B cell (primary cell): ENCODE results near the gene RPL34. TPM values are rescaled to one million over a fixed set of nuclear protein-coding genes. Genes with fewer than 3 reads are reported as not detected.

Experiments used
- ATAC-seq: fragments of 200-7000 bp; cut with Tn5 transposase; one replicate; pipeline ENCODE4 v1.10.0; 2021; ENCODE audit warnings: low read depth, mild to moderate bottlenecking, moderate number of reproducible peaks, moderate library complexity
- CTCF ChIA-PET: fragments of 350-600 bp; sonication (Branson Sonifier 250); formaldehyde crosslinking; loops from one replicate; lab custom pipeline; 2021; ENCODE audit warnings: antibody characterized with exemption, inconsistent platforms; lab: Charles Lee
- POLR2A ChIA-PET: fragments of 350-600 bp; sonication (Branson Sonifier 250); formaldehyde crosslinking; loops from one replicate; lab custom pipeline; 2021; ENCODE audit warnings: antibody characterized with exemption; lab: Charles Lee
- DNase-seq: peaks from one replicate; pipeline ENCODE4 v3.0.0; 2013
- H2AFZ ChIP-seq: 2 replicates; pipeline ENCODE4 v1.6.1; 2012; ENCODE audit warnings: mild to moderate bottlenecking, low read depth, low read length; ENCODE audit not compliant: insufficient read depth, poor library complexity, severe bottlenecking
- H3K27ac ChIP-seq, 2 donors: 1 replicate in 1 of 2; 2 replicates in 1 of 2; pipeline ENCODE4 v1.5.1; 2012 to 2013; ENCODE audit warnings: low read length in 2 of 2, mild to moderate bottlenecking in 2 of 2, moderate library complexity in 1 of 2
- H3K27me3 ChIP-seq, 4 experiments: fragments of 200-600 bp in 1 of 4; sonication (generic) in 1 of 4; replicated peaks in 1 of 4; 1 replicate in 2 of 4; 2 replicates in 2 of 4; pipeline versions ENCODE4 v1.6.1 to v1.7.0; 2013 to 2016; ENCODE audit warnings: low read length in 3 of 4, mild to moderate bottlenecking in 2 of 4, mixed read lengths in 1 of 4, moderate library complexity in 1 of 4; ENCODE audit not compliant: insufficient read depth in 4 of 4, control insufficient read depth in 3 of 4; ENCODE audit errors: control extremely low read depth in 1 of 4
- H3K36me3 ChIP-seq, 2 experiments: replicated peaks in 1 of 2; 1 replicate in 1 of 2; 2 replicates in 1 of 2; pipeline versions ENCODE4 v1.6.1 to v1.7.1; 2013; ENCODE audit warnings: low read length in 1 of 2; ENCODE audit not compliant: insufficient read depth in 2 of 2, control insufficient read depth in 1 of 2; ENCODE audit errors: control extremely low read depth in 1 of 2, extremely low read depth in 1 of 2
- H3K4me1 ChIP-seq, 2 donors: fragments of 200-600 bp in 1 of 2; sonication (generic) in 1 of 2; 1 replicate in 1 of 2; 2 replicates in 1 of 2; pipeline versions ENCODE4 v1.5.1 to v1.6.1; 2013 to 2017; ENCODE audit warnings: low read length in 2 of 2; ENCODE audit not compliant: control insufficient read depth in 2 of 2, insufficient read depth in 2 of 2
- H3K4me2 ChIP-seq: replicated peaks from 2 replicates; pipeline ENCODE3; 2012; ENCODE audit warnings: mild to moderate bottlenecking, low read depth, low read length; ENCODE audit not compliant: poor library complexity, severe bottlenecking
- H3K4me3 ChIP-seq, 5 experiments: fragments of 200-600 bp in 1 of 5; sonication (generic) in 1 of 5; 1 replicate in 3 of 5; 2 replicates in 2 of 5; pipeline versions ENCODE4 v1.5.1 to v1.7.0; 2011 to 2016; ENCODE audit warnings: low read length in 4 of 5, mild to moderate bottlenecking in 4 of 5, low read depth in 2 of 5, control low read depth in 1 of 5, moderate library complexity in 1 of 5; ENCODE audit not compliant: insufficient read depth in 1 of 5; ENCODE audit errors: control extremely low read depth in 1 of 5, extremely low read depth in 1 of 5
- H3K79me2 ChIP-seq: fragments of 200-600 bp; sonication (generic); one replicate; pipeline ENCODE4 v1.6.0; 2016; ENCODE audit warnings: low read length; ENCODE audit not compliant: control insufficient read depth, insufficient read depth
- H3K9ac ChIP-seq: fragments of 200-600 bp; sonication (generic); 2 replicates; pipeline ENCODE4 v1.6.1; 2017; ENCODE audit warnings: mild to moderate bottlenecking, low read length, moderate library complexity
- H3K9me3 ChIP-seq, 3 donors: one replicate each; pipeline versions ENCODE4 v1.6.1 to v1.7.1; 2013; ENCODE audit warnings: low read length in 2 of 3; ENCODE audit not compliant: control insufficient read depth in 2 of 3, insufficient read depth in 1 of 3; ENCODE audit errors: control extremely low read depth in 1 of 3
- H4K20me1 ChIP-seq: 2 replicates; pipeline ENCODE4 v1.6.0; 2012; ENCODE audit warnings: mild to moderate bottlenecking, low read length; ENCODE audit not compliant: insufficient read depth, control insufficient read depth, poor library complexity, severe bottlenecking
- H3K27ac Mint-ChIP-seq: one replicate; pipeline ENCODE4 v1.8.0; 2021; ENCODE audit warnings: mixed read lengths
- H3K27me3 Mint-ChIP-seq: one replicate; pipeline ENCODE4 v1.8.0; 2021; ENCODE audit warnings: mixed read lengths
- H3K4me1 Mint-ChIP-seq: one replicate; pipeline ENCODE4 v1.8.0; 2021; ENCODE audit warnings: mixed read lengths
- H3K4me3 Mint-ChIP-seq: one replicate; pipeline ENCODE4 v1.8.0; 2021; ENCODE audit warnings: mixed read lengths
- H3K9me3 Mint-ChIP-seq: one replicate; pipeline ENCODE4 v1.8.0; 2022; ENCODE audit warnings: mixed read lengths; ENCODE audit not compliant: insufficient read depth
- EZH2 ChIP-seq: IDR thresholded peaks from 2 replicates; pipeline ENCODE4 v1.6.1; 2012; ENCODE audit warnings: borderline replicate concordance, low read depth, mild to moderate bottlenecking, moderate library complexity, low read length; ENCODE audit not compliant: insufficient read depth, poor library complexity, severe bottlenecking
- WGBS: methylation state at CpG from one replicate; pipeline ENCODE4 v1.1.5; 2013; ENCODE audit warnings: missing lambda C conversion rate; ENCODE audit not compliant: insufficient coverage; 5-methylcytosine and 5-hydroxymethylcytosine counted together
- intact Hi-C: fragments of 100-400 bp; cut with micrococcal nuclease; formaldehyde crosslinking; loops from one replicate; pipeline ENCODE4 v1.10.0; 2022
- polyA plus RNA-seq: library from polyadenylated mRNA; depleted of rRNA; stranded (reverse); fragments of >200 nt; gene quantifications from 2 replicates; pipeline ENCODE4 v1.2.3, GENCODE V29; 2012
- total RNA-seq, 2 donors: library from RNA; stranded (reverse); fragments of 120-200 nt in 1 of 2; gene quantifications; 1 replicate in 1 of 2; 2 replicates in 1 of 2; pipeline versions ENCODE4 v1.2.3 to v1.2.4, GENCODE V29; 2013 to 2022
- TF ChIP-seq, protein P1 (sequence below): fragments of 200-600 bp; IDR thresholded peaks from one replicate; pipeline ENCODE4 v1.8.0; 2022; ENCODE audit warnings: antibody characterized with exemption, mild to moderate bottlenecking

The RPL34 gene
- total and polyA plus RNA-seq, 2 donors (not counting 1 experiment from before 2014, with no cell fraction given), result 2,267 to 4,160 TPM

DNA sequence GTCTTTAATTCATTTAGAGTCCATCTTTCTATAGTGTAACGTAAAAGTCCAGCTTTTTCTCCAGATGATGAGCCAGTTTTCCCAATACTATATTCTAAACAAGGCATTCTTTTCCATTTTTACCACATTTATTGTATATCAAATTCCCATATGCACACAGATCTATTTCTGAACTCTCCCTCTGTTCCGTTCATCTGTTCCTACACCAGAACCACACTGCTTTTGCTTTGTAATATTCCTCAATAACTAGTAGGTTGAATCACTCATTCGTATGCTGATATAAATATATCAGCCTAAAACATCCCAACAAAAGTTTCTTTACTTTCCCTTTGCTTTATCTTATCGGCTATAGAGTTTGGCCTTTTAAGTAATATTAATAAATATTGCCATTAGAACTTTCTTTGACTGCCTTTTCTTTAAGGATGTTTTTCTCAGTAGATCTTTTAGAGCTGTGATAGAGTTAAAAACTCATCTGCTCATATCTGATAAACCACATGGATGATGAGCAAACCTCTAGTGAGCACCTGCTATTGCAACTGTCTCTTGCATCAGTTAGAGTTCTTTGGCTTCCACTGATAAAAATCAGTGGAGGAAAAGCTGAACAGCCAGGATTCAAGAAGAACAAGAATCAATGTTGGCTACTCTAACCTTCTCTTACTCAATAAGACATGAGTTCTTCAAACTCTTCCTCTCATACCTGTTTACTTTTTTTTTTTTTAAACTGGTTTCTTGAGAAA, 13.1 kb upstream of the RPL34 start:
- ATAC-seq, result no peak
- Histone ChIP-seq H3K27me3 (no peaks in the 10 kb centered on the region), H4K20me1 (no peaks in the 10 kb centered on the region), H3K9me3 (peaks cover 0 to 3% (median 1%) of the 10 kb centered on the region in 3 donors), H2AFZ (no peak overlapping the region), H3K4me1 (no peaks in the 10 kb centered on the region), H3K4me2 (no peak overlapping the region), H3K79me2 (no peaks in the 10 kb centered on the region), H3K27ac (no peak overlapping the region), H3K36me3 (no peaks in the 10 kb centered on the region), H3K9ac (no peak overlapping the region), H3K4me3 (no peak overlapping the region)
- H3K4me1 Mint-ChIP-seq, result no peaks in the 10 kb centered on the region
- no peak for DNase-seq
- ChIA-PET CTCF (no interaction called here), POLR2A (no interaction called here)
- intact Hi-C loops, result no loop called here
- peaks cover 2% of the 10 kb centered on the region for H3K9me3 Mint-ChIP-seq
- no peak overlapping the region for H3K4me3 Mint-ChIP-seq
- H3K27ac Mint-ChIP-seq, result no peak overlapping the region
- H3K27me3 Mint-ChIP-seq, result no peaks in the 10 kb centered on the region
- 100% methylated on average over 1 of the region's 4 CpGs for WGBS
- no peak for TF ChIP-seq EZH2
- TF ChIP-seq, protein P1, sequence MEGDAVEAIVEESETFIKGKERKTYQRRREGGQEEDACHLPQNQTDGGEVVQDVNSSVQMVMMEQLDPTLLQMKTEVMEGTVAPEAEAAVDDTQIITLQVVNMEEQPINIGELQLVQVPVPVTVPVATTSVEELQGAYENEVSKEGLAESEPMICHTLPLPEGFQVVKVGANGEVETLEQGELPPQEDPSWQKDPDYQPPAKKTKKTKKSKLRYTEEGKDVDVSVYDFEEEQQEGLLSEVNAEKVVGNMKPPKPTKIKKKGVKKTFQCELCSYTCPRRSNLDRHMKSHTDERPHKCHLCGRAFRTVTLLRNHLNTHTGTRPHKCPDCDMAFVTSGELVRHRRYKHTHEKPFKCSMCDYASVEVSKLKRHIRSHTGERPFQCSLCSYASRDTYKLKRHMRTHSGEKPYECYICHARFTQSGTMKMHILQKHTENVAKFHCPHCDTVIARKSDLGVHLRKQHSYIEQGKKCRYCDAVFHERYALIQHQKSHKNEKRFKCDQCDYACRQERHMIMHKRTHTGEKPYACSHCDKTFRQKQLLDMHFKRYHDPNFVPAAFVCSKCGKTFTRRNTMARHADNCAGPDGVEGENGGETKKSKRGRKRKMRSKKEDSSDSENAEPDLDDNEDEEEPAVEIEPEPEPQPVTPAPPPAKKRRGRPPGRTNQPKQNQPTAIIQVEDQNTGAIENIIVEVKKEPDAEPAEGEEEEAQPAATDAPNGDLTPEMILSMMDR, result no peak

DNA sequence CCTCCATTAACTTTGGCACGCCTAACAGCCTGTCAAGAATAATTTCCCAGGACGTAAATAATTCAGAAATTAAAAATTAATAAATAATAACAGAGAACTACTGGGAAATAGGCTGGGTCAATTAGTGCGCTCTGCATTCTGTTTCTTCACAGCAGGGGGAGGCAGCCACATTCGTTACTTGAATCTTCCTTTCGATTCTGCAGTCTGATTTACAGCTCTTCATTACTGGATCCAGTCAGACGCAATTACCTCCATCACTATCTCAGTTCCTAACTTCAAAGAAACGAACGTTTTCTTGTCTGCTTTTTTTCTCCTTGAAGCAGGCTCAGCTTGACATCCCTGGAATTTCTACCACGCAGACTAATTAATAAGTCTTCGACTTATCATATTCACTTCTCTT, 9.0 kb upstream of the RPL34 start:
- Histone ChIP-seq H3K79me2 (no peaks in the 10 kb centered on the region), H3K9ac (no peak overlapping the region), H3K4me2 (no peak overlapping the region), H3K27me3 (no peaks in the 10 kb centered on the region), H3K9me3 (peaks cover 0 to 6% (median 3%) of the 10 kb centered on the region in 3 donors), H3K4me1 (no peaks in the 10 kb centered on the region), H3K36me3 (no peaks in the 10 kb centered on the region), H3K4me3 (no peak overlapping the region), H4K20me1 (no peaks in the 10 kb centered on the region), H3K27ac (no peak overlapping the region), H2AFZ (no peak overlapping the region)
- DNase-seq, result no peak
- Mint-ChIP-seq H3K4me1 (no peaks in the 10 kb centered on the region), H3K9me3 (no peaks in the 10 kb centered on the region), H3K27me3 (no peaks in the 10 kb centered on the region), H3K27ac (no peak overlapping the region), H3K4me3 (no peak overlapping the region)
- TF ChIP-seq, protein P1, result no peak
- no peak for TF ChIP-seq EZH2
- ChIA-PET POLR2A (no interaction called here), CTCF (no interaction called here)
- no peak for ATAC-seq
- intact Hi-C loops, result no loop called here
- WGBS, result 90% methylated on average over 6 of the region's 10 CpGs
